T-helper 1 cell (primary cell): ENCODE measurements around the gene HTR7.
A peak's percentile ranks its signal among the peaks of the same experiment; 100 is the strongest.

Experiments used
- DNase-seq, 5 donors: peaks; one replicate each; pipeline ENCODE4 v3.0.0-alpha.2; 2012 to 2020

The HTR7 gene

GRCh38 chr10:90800232-90800796, 57.5 kb downstream of the HTR7 start:
- no peak for DNase-seq

- no peak for DNase-seq
Observed at GRCh38 chr10:90799172-90799571, 58.7 kb downstream of the HTR7 start.

DNA sequence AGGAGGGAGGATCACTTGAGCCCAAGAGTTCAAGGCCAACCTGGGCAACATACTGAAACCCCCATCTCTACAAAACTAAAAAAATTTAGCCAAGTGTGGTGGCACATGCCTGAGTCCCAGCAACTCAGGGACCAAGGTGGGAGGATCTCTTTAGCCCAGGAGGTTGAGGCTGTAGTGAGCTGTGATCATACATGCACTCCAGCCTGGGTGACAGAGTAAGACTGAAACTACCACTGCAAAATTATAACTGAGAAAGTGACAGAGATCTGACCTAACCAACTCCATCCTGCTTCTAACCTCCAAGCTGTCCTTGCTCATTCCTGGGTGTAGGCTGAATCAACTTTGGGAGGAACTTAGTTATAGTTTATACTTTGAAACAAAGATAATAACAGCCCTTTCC, 59.4 kb downstream of the HTR7 start:
- peak in 1 of 5 donors; percentile 21 for DNase-seq

GRCh38 chr10:90790422-90790821, 67.4 kb downstream of the HTR7 start:
- no peak for DNase-seq

DNA sequence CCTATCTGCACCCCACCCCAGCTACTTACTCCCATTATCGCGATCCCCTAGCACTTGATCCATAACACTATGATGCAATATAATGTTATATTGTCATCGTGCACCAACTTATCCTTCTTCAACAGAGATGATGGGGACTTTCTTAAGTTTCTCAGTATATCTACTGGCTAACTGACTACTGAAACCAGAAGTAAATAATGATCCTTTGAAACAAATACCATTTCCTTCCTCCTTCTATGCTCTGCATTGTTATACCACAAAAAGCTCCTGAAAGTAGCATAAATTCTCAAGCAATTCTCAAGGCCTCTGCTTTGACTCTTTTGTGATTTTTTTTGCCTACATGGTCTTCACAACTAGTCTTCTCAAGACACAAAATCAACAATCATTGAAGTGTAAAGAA, 68.9 kb downstream of the HTR7 start:
- peak in 1 of 5 donors; percentile 13 for DNase-seq

DNA sequence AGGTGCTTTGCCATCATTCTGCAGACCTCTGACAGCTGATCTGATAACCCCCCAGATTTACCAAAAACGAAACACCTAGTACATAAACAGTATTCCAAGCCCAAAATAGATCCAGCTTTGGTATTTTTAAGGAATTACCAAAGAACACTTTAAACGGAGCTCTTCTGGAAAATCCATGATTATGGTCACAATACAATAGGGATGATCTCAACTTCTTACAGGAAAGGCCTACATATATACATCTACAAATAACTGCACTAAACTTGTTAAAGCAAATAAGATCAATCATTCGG, 69.7 kb downstream of the HTR7 start:
- no peak for DNase-seq

- no peak for DNase-seq
Observed at GRCh38 chr10:90787393-90788198, 70.2 kb downstream of the HTR7 start.

DNA sequence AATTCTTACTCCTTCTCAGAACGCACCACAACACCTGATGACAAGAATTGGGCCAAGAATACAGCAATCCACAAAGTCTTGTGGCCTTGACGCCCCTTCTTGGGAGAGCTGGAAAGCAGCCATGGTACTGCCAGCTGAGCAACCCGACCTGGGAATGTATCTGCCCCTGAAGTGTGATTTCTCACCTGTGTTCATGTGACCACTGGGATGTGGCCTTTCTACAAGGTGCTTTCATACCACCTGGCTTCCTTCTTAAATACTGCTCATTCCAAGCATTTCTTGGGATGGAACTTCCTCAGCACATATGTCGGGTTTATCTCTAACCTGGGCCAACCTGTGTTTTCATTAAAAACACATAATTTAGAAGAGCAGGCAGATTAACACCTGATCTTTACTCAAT, 72.1 kb downstream of the HTR7 start:
- DNase-seq: no peak

DNA sequence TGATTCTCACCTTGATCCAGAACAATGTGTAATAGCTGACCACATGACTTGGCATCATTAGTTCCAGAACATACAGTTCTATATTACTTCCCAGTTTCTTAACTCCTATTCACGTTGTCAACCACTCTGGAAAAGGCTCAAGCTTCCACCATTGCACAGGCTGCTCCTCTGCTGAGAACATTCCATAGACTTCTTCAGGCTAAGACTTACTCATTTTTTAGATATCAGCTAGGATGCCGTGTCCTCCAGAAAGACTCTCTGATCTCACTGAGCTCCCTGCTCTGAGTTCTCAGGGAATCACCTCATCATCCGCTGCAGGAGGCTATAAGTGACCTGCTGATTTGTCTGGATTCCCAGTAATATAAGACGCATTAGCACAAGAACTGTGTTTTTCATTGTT, 73.1 kb downstream of the HTR7 start:
- DNase-seq: no peak

GRCh38 chr10:90780488-90780887, 77.4 kb downstream of the HTR7 start:
- no peak for DNase-seq

GRCh38 chr10:90779548-90779947, 78.3 kb downstream of the HTR7 start:
- DNase-seq: no peak

DNA sequence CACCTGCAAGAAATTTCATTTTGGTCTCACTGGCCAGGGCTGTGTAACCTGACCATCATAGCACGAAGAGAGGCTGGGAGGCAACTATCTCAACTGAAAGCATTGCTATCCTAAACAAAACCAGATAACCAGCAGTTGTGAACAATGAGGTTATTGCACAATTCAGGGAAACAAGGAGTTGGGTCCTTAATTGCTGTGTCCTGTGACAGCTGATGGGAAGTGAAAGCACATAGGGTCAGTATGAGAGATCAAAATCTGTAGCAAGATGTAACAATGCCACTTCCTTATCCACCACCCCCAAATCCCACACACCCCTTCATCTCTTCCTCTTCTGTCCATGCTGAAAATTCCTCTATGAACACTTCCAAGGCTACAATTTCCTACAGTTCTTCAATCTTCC, 80.2 kb downstream of the HTR7 start:
- no peak for DNase-seq

DNA sequence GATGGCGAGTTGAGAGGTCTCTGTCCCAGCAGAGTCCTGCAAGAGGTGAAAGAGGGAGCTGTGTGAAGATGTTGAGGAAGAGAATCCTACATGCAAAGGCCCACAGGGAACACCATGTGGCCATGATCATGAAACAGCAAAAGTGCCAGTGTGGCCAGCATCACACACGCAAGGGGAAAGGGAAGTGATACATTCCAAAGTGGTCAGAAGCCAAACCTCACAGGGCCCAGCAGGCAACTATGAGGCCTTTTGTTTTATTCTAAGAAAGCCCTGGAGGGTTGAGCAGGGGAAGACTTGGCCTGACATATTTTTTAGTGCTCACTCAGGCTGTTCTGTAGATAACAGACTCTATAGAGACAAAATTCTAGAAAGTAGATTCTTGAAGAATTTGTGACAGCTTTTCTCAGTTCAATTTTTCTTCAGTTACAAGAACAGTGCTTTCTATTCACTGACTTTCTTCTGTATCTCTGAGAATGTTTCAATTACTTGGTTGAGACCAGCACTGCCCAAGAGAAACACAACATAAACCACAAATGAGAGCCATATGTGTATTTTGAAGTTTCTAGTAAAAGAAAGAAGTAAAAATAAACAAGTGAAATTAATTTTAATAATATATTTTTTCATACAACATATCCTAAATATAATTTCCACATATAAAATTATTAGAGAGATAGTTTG, 82.3 kb downstream of the HTR7 start:
- DNase-seq: no peak

GRCh38 chr10:90769946-90770841, 87.6 kb downstream of the HTR7 start:
- DNase-seq: no peak

- DNase-seq: peak in 2 of 5 donors; percentile 15 to 19
Observed at GRCh38 chr10:90751107-90751997, 106.5 kb downstream of the HTR7 start.

DNA sequence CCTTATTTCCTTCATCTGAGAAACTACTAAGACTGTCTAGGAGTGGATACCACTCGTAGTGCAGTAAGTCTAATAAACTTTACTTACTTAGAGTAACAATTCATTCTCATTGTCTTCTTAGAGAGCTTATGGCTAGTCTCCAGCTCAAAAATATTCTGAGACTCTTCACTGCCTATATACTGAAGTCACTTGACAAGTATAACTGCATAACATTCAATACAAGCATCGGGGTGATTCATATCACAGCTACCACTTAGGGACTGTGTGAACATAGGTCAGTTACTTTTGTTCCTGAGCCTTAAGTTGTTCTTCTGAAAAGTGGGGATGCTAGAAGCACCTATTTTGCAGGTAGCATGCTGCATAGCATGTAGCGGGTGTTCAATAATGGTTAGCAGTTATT, 111.0 kb downstream of the HTR7 start:
- DNase-seq: no peak

- no peak for DNase-seq
Observed at GRCh38 chr10:90745565-90745964, 112.3 kb downstream of the HTR7 start.

DNA sequence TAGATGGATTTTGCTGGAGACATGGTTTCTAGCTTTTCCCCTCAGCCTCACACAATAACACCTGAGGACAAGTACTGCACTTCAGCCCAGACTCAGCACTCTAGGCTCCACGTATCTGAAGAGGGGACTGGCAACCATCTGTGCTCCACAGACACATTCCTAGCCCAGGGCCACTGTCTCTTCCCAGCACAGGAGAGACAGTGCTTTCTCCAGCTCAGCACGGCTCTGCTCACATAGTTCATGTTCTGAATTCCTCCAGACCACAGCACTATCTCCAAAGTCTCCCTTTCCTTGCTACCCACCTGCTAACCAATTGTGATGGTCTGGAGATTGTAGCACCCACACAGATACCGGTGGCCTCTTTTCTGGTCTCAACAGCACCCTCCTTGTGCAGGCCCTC, 114.5 kb downstream of the HTR7 start:
- DNase-seq: no peak

- no peak for DNase-seq
Observed at GRCh38 chr10:90741926-90742565, 115.8 kb downstream of the HTR7 start.

- DNase-seq: no peak
Observed at GRCh38 chr10:90740265-90740664, 117.6 kb downstream of the HTR7 start.

DNA sequence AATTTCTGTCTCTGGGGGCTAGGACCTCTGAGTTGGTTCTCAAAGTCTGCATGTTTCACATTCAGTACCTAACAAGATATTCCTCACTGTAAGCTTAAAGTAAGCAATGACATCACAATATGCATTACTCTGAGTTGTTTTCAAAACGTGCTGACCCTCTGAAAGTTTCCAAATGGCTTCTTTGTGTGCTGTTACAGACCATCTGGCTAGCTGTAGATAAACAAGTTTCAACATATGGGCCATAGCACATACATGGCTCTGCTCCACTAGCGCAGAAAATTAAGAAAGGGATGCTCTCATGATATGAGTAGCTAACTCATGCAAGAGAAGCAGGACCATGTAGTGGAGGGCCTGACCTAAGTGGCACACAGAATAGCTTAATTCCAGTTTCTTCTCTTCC, 119.0 kb downstream of the HTR7 start:
- DNase-seq: no peak

DNA sequence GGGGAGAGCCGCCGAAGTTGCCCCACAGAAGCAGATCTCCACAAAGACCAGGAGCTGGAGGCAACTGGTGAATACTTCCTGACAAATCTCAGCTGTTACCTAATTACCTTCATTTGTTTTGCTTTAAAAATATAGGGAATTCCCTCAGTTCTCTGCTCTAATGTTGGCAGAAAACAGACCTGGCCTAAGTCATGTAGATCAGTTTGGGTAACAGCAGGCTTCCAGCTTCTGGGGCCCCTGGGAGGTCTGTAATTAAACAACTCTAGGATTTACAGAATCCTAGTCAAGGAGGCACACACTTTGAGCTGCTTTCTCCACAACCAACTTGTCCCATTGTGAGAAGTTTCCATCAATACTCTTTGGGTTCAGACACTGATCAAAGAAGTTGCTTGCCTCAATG, 123.4 kb downstream of the HTR7 start:
- DNase-seq: no peak
